ENCODE measurements around the gene GEMIN7.

Gene GEMIN7

GRCh38 chr19:45049073-45049736 is 29.9 kb upstream of the GEMIN7 start:
- no peaks in the 10 kb centered on the region for H3K9me3 ChIP-seq (replicated peaks in 1 of 2; ENCODE audit: control insufficient read depth in 2 of 2, insufficient read depth in 1 of 2, low read depth in 1 of 2, low read length in 2 of 2)
- no peak overlapping the region for H3K18ac ChIP-seq (ENCODE audit: low read length)
- no peak overlapping the region for H3K14ac ChIP-seq (ENCODE audit: low read length)
- no CpG with 5 or more reads among the region's 8 CpGs for WGBS, 2 donors (ENCODE audit: extremely low coverage in 2 of 2, insufficient read length in 2 of 2, insufficient replicate concordance in 1 of 2)
- no peak for DNase-seq (ENCODE audit: low spot score)
- H2AFZ ChIP-seq (ENCODE audit: low read length): no peak overlapping the region
- H3K9ac ChIP-seq (ENCODE audit: low read depth, low read length, poor library complexity): no peak overlapping the region
- no peak overlapping the region for H2BK5ac ChIP-seq (ENCODE audit: low read length)
- H3K4me3 ChIP-seq (ENCODE audit: low read length in 2 of 2): no peak overlapping the region
- H2AK5ac ChIP-seq (ENCODE audit: low read depth, low read length): no peak overlapping the region
- H3K4ac ChIP-seq (ENCODE audit: low read length): no peak overlapping the region
- no peak overlapping the region for H3K27ac ChIP-seq (replicated peaks; ENCODE audit: low read length)
- peaks cover 13% of the 10 kb centered on the region for H3K79me1 ChIP-seq (ENCODE audit: low read depth, low read length)
- H3K23ac ChIP-seq (ENCODE audit: low read depth, low read length, poor library complexity): no peak overlapping the region
- no peak overlapping the region for H2BK12ac ChIP-seq (ENCODE audit: low read length)
- H4K8ac ChIP-seq (ENCODE audit: low read depth, low read length): no peak overlapping the region
- H3K4me1 ChIP-seq (ENCODE audit: control insufficient read depth in 2 of 2, insufficient read depth in 1 of 2, low read depth in 1 of 2, low read length in 2 of 2): no peaks in the 10 kb centered on the region
- H3K27me3 ChIP-seq (ENCODE audit: control insufficient read depth in 3 of 3, insufficient read depth in 3 of 3, low read depth in 1 of 3, low read length in 3 of 3): no peaks in the 10 kb centered on the region
- peaks cover 23 to 69% of the 10 kb centered on the region in 2 donors for H3K36me3 ChIP-seq (replicated peaks in 1 of 2; ENCODE audit: control insufficient read depth in 2 of 2, insufficient read depth in 2 of 2, low read length in 2 of 2)
- no peak overlapping the region for H4K91ac ChIP-seq (ENCODE audit: low read depth, low read length, poor library complexity)
- no peak overlapping the region for H2BK15ac ChIP-seq (ENCODE audit: low read length)
- no peak overlapping the region for H2BK120ac ChIP-seq (ENCODE audit: low read depth, low read length)
- H3K4me2 ChIP-seq (ENCODE audit: insufficient read depth, low read length, poor library complexity, severe bottlenecking): no peak overlapping the region

GRCh38 chr19:45050036-45050435 is 29.0 kb upstream of the GEMIN7 start:
- WGBS, 2 donors (ENCODE audit: extremely low coverage in 2 of 2, insufficient read length in 2 of 2, insufficient replicate concordance in 1 of 2): no CpG with 5 or more reads among the region's 6 CpGs
- H3K4me2 ChIP-seq (ENCODE audit: insufficient read depth, low read length, poor library complexity, severe bottlenecking): no peak overlapping the region
- H3K9ac ChIP-seq (ENCODE audit: low read depth, low read length, poor library complexity): no peak overlapping the region
- no peak overlapping the region for H3K4me3 ChIP-seq (ENCODE audit: low read length in 2 of 2)
- H3K36me3 ChIP-seq (replicated peaks in 1 of 2; ENCODE audit: control insufficient read depth in 2 of 2, insufficient read depth in 2 of 2, low read length in 2 of 2): peaks cover 22 to 69% of the 10 kb centered on the region in 2 donors
- no peak for DNase-seq (ENCODE audit: low spot score)
- H2AFZ ChIP-seq (ENCODE audit: low read length): no peak overlapping the region
- no peak overlapping the region for H2BK5ac ChIP-seq (ENCODE audit: low read length)
- H2BK12ac ChIP-seq (ENCODE audit: low read length): no peak overlapping the region
- no peak overlapping the region for H4K91ac ChIP-seq (ENCODE audit: low read depth, low read length, poor library complexity)
- H3K9me3 ChIP-seq (replicated peaks in 1 of 2; ENCODE audit: control insufficient read depth in 2 of 2, insufficient read depth in 1 of 2, low read depth in 1 of 2, low read length in 2 of 2): no peaks in the 10 kb centered on the region
- H3K27ac ChIP-seq (replicated peaks; ENCODE audit: low read length): no peak overlapping the region
- H3K79me1 ChIP-seq (ENCODE audit: low read depth, low read length): peaks cover 13% of the 10 kb centered on the region
- no peak overlapping the region for H4K8ac ChIP-seq (ENCODE audit: low read depth, low read length)
- no peaks in the 10 kb centered on the region for H3K27me3 ChIP-seq (ENCODE audit: control insufficient read depth in 3 of 3, insufficient read depth in 3 of 3, low read depth in 1 of 3, low read length in 3 of 3)
- no peak overlapping the region for H3K4ac ChIP-seq (ENCODE audit: low read length)
- H2BK15ac ChIP-seq (ENCODE audit: low read length): no peak overlapping the region
- H3K18ac ChIP-seq (ENCODE audit: low read length): no peak overlapping the region
- H3K23ac ChIP-seq (ENCODE audit: low read depth, low read length, poor library complexity): no peak overlapping the region
- no peaks in the 10 kb centered on the region for H3K4me1 ChIP-seq (ENCODE audit: control insufficient read depth in 2 of 2, insufficient read depth in 1 of 2, low read depth in 1 of 2, low read length in 2 of 2)
- H3K14ac ChIP-seq (ENCODE audit: low read length): no peak overlapping the region
- H2BK120ac ChIP-seq (ENCODE audit: low read depth, low read length): no peak overlapping the region
- H2AK5ac ChIP-seq (ENCODE audit: low read depth, low read length): no peak overlapping the region

- H3K14ac ChIP-seq (ENCODE audit: low read length): no peak overlapping the region
- H3K23ac ChIP-seq (ENCODE audit: low read depth, low read length, poor library complexity): no peak overlapping the region
- no peak overlapping the region for H2AFZ ChIP-seq (ENCODE audit: low read length)
- H2BK120ac ChIP-seq (ENCODE audit: low read depth, low read length): no peak overlapping the region
- no peaks in the 10 kb centered on the region for H3K4me1 ChIP-seq (ENCODE audit: control insufficient read depth in 2 of 2, insufficient read depth in 1 of 2, low read depth in 1 of 2, low read length in 2 of 2)
- no peak for DNase-seq (ENCODE audit: low spot score)
- H3K36me3 ChIP-seq (replicated peaks in 1 of 2; ENCODE audit: control insufficient read depth in 2 of 2, insufficient read depth in 2 of 2, low read length in 2 of 2): peaks cover 33 to 70% of the 10 kb centered on the region in 2 donors
- no peak overlapping the region for H3K27ac ChIP-seq (replicated peaks; ENCODE audit: low read length)
- no peak overlapping the region for H2BK15ac ChIP-seq (ENCODE audit: low read length)
- peak overlapping the region in 1 of 2 donors; percentile 56 for H3K4me3 ChIP-seq (ENCODE audit: low read length in 2 of 2)
- no peak overlapping the region for H4K8ac ChIP-seq (ENCODE audit: low read depth, low read length)
- no peak overlapping the region for H3K9ac ChIP-seq (ENCODE audit: low read depth, low read length, poor library complexity)
- no peaks in the 10 kb centered on the region for H3K9me3 ChIP-seq (replicated peaks in 1 of 2; ENCODE audit: control insufficient read depth in 2 of 2, insufficient read depth in 1 of 2, low read depth in 1 of 2, low read length in 2 of 2)
- no peak overlapping the region for H3K4me2 ChIP-seq (ENCODE audit: insufficient read depth, low read length, poor library complexity, severe bottlenecking)
- no peak overlapping the region for H2BK5ac ChIP-seq (ENCODE audit: low read length)
- H2AK5ac ChIP-seq (ENCODE audit: low read depth, low read length): no peak overlapping the region
- no peak overlapping the region for H2BK12ac ChIP-seq (ENCODE audit: low read length)
- no peak overlapping the region for H3K18ac ChIP-seq (ENCODE audit: low read length)
- H3K27me3 ChIP-seq (ENCODE audit: control insufficient read depth in 3 of 3, insufficient read depth in 3 of 3, low read depth in 1 of 3, low read length in 3 of 3): no peaks in the 10 kb centered on the region
- H4K91ac ChIP-seq (ENCODE audit: low read depth, low read length, poor library complexity): no peak overlapping the region
- peaks cover 10% of the 10 kb centered on the region for H3K79me1 ChIP-seq (ENCODE audit: low read depth, low read length)
- H3K4ac ChIP-seq (ENCODE audit: low read length): no peak overlapping the region
- WGBS, 2 donors (ENCODE audit: extremely low coverage in 2 of 2, insufficient read length in 2 of 2, insufficient replicate concordance in 1 of 2): no CpG with 5 or more reads among the region's 9 CpGs
These were observed 27.0 kb upstream of the GEMIN7 start for GRCh38 chr19:45051929-45052579.

- H3K23ac ChIP-seq (ENCODE audit: low read depth, low read length, poor library complexity): no peak overlapping the region
- no peaks in the 10 kb centered on the region for H3K27me3 ChIP-seq (ENCODE audit: control insufficient read depth in 3 of 3, insufficient read depth in 3 of 3, low read depth in 1 of 3, low read length in 3 of 3)
- no peak overlapping the region for H4K91ac ChIP-seq (ENCODE audit: low read depth, low read length, poor library complexity)
- H3K14ac ChIP-seq (ENCODE audit: low read length): no peak overlapping the region
- H3K9ac ChIP-seq (ENCODE audit: low read depth, low read length, poor library complexity): no peak overlapping the region
- H2BK120ac ChIP-seq (ENCODE audit: low read depth, low read length): no peak overlapping the region
- H2AFZ ChIP-seq (ENCODE audit: low read length): no peak overlapping the region
- H3K4me3 ChIP-seq (ENCODE audit: low read length in 2 of 2): no peak overlapping the region
- no peak overlapping the region for H2BK5ac ChIP-seq (ENCODE audit: low read length)
- no peak overlapping the region for H2BK15ac ChIP-seq (ENCODE audit: low read length)
- H3K4me1 ChIP-seq (ENCODE audit: control insufficient read depth in 2 of 2, insufficient read depth in 1 of 2, low read depth in 1 of 2, low read length in 2 of 2): no peaks in the 10 kb centered on the region
- no peak overlapping the region for H3K27ac ChIP-seq (replicated peaks; ENCODE audit: low read length)
- no peak overlapping the region for H3K4me2 ChIP-seq (ENCODE audit: insufficient read depth, low read length, poor library complexity, severe bottlenecking)
- no peak for DNase-seq (ENCODE audit: low spot score)
- no peak overlapping the region for H2BK12ac ChIP-seq (ENCODE audit: low read length)
- WGBS, 2 donors (ENCODE audit: extremely low coverage in 2 of 2, insufficient read length in 2 of 2, insufficient replicate concordance in 1 of 2): no CpG with 5 or more reads among the region's 8 CpGs
- H3K9me3 ChIP-seq (replicated peaks in 1 of 2; ENCODE audit: control insufficient read depth in 2 of 2, insufficient read depth in 1 of 2, low read depth in 1 of 2, low read length in 2 of 2): no peaks in the 10 kb centered on the region
- H3K36me3 ChIP-seq (replicated peaks in 1 of 2; ENCODE audit: control insufficient read depth in 2 of 2, insufficient read depth in 2 of 2, low read length in 2 of 2): peaks cover 72 to 95% of the 10 kb centered on the region in 2 donors
- no peak overlapping the region for H3K4ac ChIP-seq (ENCODE audit: low read length)
- no peak overlapping the region for H4K8ac ChIP-seq (ENCODE audit: low read depth, low read length)
- H2AK5ac ChIP-seq (ENCODE audit: low read depth, low read length): no peak overlapping the region
- H3K18ac ChIP-seq (ENCODE audit: low read length): no peak overlapping the region
- peaks cover 9% of the 10 kb centered on the region for H3K79me1 ChIP-seq (ENCODE audit: low read depth, low read length)
These were observed 22.2 kb upstream of the GEMIN7 start for GRCh38 chr19:45056831-45057230.

All from neuronal stem cell (in vitro differentiated cells).